ENCODE measurements around the gene OR10J1.

Gene OR10J1

GRCh38 chr1:159439422-159439821 is at the start of gene OR10J1:
OR10J1 (plus strand) TSS chr1:159439722; CDS start chr1:159439792, 70 bp downstream.
- Histone ChIP-seq H4K20me1 (ENCODE audit: insufficient read depth, low read length) (no peaks in the 10 kb centered on the region), H3K4me1 (ENCODE audit: low read length) (peaks cover 53% of the 10 kb centered on the region), H2AFZ (ENCODE audit: low read depth, low read length) (no peak within 1 kb of the TSS), H3K9me3 (ENCODE audit: insufficient read depth, low read length) (no peaks in the 10 kb centered on the region), H3K79me2 (ENCODE audit: low read length) (no peaks in the 10 kb centered on the region), H3K36me3 (replicated peaks; ENCODE audit: low read depth, low read length) (no peaks in the 10 kb centered on the region), H3K27me3 (ENCODE audit: low read depth, low read length) (no peaks in the 10 kb centered on the region), H3K27ac (ENCODE audit: low read length) (no peak within 1 kb of the TSS), H3K4me2 (ENCODE audit: low read length) (no peak within 1 kb of the TSS), H3K9ac (ENCODE audit: low read length) (no peak within 1 kb of the TSS), H3K4me3 (ENCODE audit: low read length) (no peak within 1 kb of the TSS)
- TF ChIP-seq CTCF (IDR thresholded peaks at IDR 0.05; ENCODE audit: low read depth, low read length), result no peak
- no peak for TF ChIP-seq EZH2phosphoT487 (IDR thresholded peaks at IDR 0.05; ENCODE audit: low read depth)

GRCh38 chr1:159406821-159407220 is 32.7 kb upstream of the OR10J1 start:
- H3K9ac ChIP-seq (ENCODE audit: low read length), result no peak overlapping the region
- TF ChIP-seq CTCF (IDR thresholded peaks at IDR 0.05; ENCODE audit: low read depth, low read length) (no peak), EZH2phosphoT487 (IDR thresholded peaks at IDR 0.05; ENCODE audit: low read depth) (no peak)
- H3K4me2 ChIP-seq (ENCODE audit: low read length), result no peak overlapping the region
- H2AFZ ChIP-seq (ENCODE audit: low read depth, low read length), result no peak overlapping the region
- H3K4me3 ChIP-seq (ENCODE audit: low read length), result no peak overlapping the region
- H3K27me3 ChIP-seq (ENCODE audit: low read depth, low read length), result no peaks in the 10 kb centered on the region
- no peaks in the 10 kb centered on the region for H3K4me1 ChIP-seq (ENCODE audit: low read length)
- H3K27ac ChIP-seq (ENCODE audit: low read length), result no peak overlapping the region
- H4K20me1 ChIP-seq (ENCODE audit: insufficient read depth, low read length), result no peaks in the 10 kb centered on the region
- H3K36me3 ChIP-seq (replicated peaks; ENCODE audit: low read depth, low read length), result no peaks in the 10 kb centered on the region
- H3K9me3 ChIP-seq (ENCODE audit: insufficient read depth, low read length), result no peaks in the 10 kb centered on the region
- H3K79me2 ChIP-seq (ENCODE audit: low read length), result no peaks in the 10 kb centered on the region

- H3K27ac ChIP-seq (ENCODE audit: low read length), result no peak overlapping the region
- no peaks in the 10 kb centered on the region for H3K9me3 ChIP-seq (ENCODE audit: insufficient read depth, low read length)
- no peaks in the 10 kb centered on the region for H3K27me3 ChIP-seq (ENCODE audit: low read depth, low read length)
- no peak overlapping the region for H3K9ac ChIP-seq (ENCODE audit: low read length)
- no peak overlapping the region for H2AFZ ChIP-seq (ENCODE audit: low read depth, low read length)
- H3K4me2 ChIP-seq (ENCODE audit: low read length), result no peak overlapping the region
- TF ChIP-seq EZH2phosphoT487 (IDR thresholded peaks at IDR 0.05; ENCODE audit: low read depth), result no peak
- TF ChIP-seq CTCF (IDR thresholded peaks at IDR 0.05; ENCODE audit: low read depth, low read length), result no peak
- H3K4me1 ChIP-seq (ENCODE audit: low read length), result no peaks in the 10 kb centered on the region
- H3K4me3 ChIP-seq (ENCODE audit: low read length), result no peak overlapping the region
- H3K36me3 ChIP-seq (replicated peaks; ENCODE audit: low read depth, low read length), result no peaks in the 10 kb centered on the region
- no peaks in the 10 kb centered on the region for H4K20me1 ChIP-seq (ENCODE audit: insufficient read depth, low read length)
- H3K79me2 ChIP-seq (ENCODE audit: low read length), result no peaks in the 10 kb centered on the region
Measured at GRCh38 chr1:159408862-159409400, 30.6 kb upstream of the OR10J1 start.

- peaks cover 8% of the 10 kb centered on the region for H3K36me3 ChIP-seq (replicated peaks; ENCODE audit: low read depth, low read length)
- no peaks in the 10 kb centered on the region for H3K4me1 ChIP-seq (ENCODE audit: low read length)
- H3K9ac ChIP-seq (ENCODE audit: low read length), result no peak overlapping the region
- H3K4me2 ChIP-seq (ENCODE audit: low read length), result no peak overlapping the region
- no peaks in the 10 kb centered on the region for H3K79me2 ChIP-seq (ENCODE audit: low read length)
- no peaks in the 10 kb centered on the region for H4K20me1 ChIP-seq (ENCODE audit: insufficient read depth, low read length)
- H3K27ac ChIP-seq (ENCODE audit: low read length), result no peak overlapping the region
- H2AFZ ChIP-seq (ENCODE audit: low read depth, low read length), result no peak overlapping the region
- H3K9me3 ChIP-seq (ENCODE audit: insufficient read depth, low read length), result peaks cover 12% of the 10 kb centered on the region; the same call in 1 of the 2 replicates
- peak; percentile 43 for TF ChIP-seq CTCF (IDR thresholded peaks at IDR 0.05; ENCODE audit: low read depth, low read length)
- no peak for TF ChIP-seq EZH2phosphoT487 (IDR thresholded peaks at IDR 0.05; ENCODE audit: low read depth)
- H3K27me3 ChIP-seq (ENCODE audit: low read depth, low read length), result no peaks in the 10 kb centered on the region
- no peak overlapping the region for H3K4me3 ChIP-seq (ENCODE audit: low read length)
Measured at GRCh38 chr1:159421821-159422220, 17.7 kb upstream of the OR10J1 start.

All from OCI-LY3 (cell line).